AG04450 (cell line): ENCODE results near the gene TAF11L9. TPM values are rescaled to one million over a fixed set of nuclear protein-coding genes. Genes with fewer than 3 reads are reported as not detected.

Experiments
- polyA plus RNA-seq: library from polyadenylated mRNA; depleted of rRNA; stranded (reverse); fragments of >200 nt; gene quantifications from 2 replicates; pipeline ENCODE4 v1.2.3, GENCODE V29; 2011; rRNA removed
- small RNA-seq: library from RNA; depleted of rRNA; stranded (forward); fragments of <200 nt; gene quantifications from one replicate; pipeline ENCODE3, GENCODE V24; 2012; ENCODE audit warnings: low read depth; ENCODE audit not compliant: insufficient read length

The TAF11L9 gene
- polyA plus RNA-seq, 1 experiment, result not detected

Small RNA genes within 50 kb of the gene (small RNA-seq; reads per million reads assigned to genes)
- gene AC233724.3 (not detected), gene AC233724.4 (not detected), gene AC233724.6 (not detected), gene AC233724.7 (not detected)

Other genes with a start within 250 kb of the TAF11L9 start
- not detected in 2 replicates for gene TAF11L2, start 96.2 kb downstream of the TAF11L9 start, polyA plus RNA-seq
- gene TAF11L3, start 76.0 kb downstream of the TAF11L9 start, polyA plus RNA-seq, result not detected in 2 replicates
- not detected in 2 replicates for gene TAF11L4, start 72.6 kb downstream of the TAF11L9 start, polyA plus RNA-seq
- gene TAF11L5, start 69.2 kb downstream of the TAF11L9 start, polyA plus RNA-seq, result not detected in 2 replicates
- not detected in 2 replicates for gene TAF11L6, start 65.7 kb downstream of the TAF11L9 start, polyA plus RNA-seq
- not detected in 2 replicates for gene TAF11L7, start 8.6 kb downstream of the TAF11L9 start, polyA plus RNA-seq
- not detected in 2 replicates for gene TAF11L8, start 3.4 kb downstream of the TAF11L9 start, polyA plus RNA-seq
- gene TAF11L10, start 3.4 kb upstream of the TAF11L9 start, polyA plus RNA-seq, result not detected in 2 replicates
- not detected in 2 replicates for gene TAF11L11, start 9.8 kb upstream of the TAF11L9 start, polyA plus RNA-seq
- not detected in 2 replicates for gene TAF11L12, start 16.0 kb upstream of the TAF11L9 start, polyA plus RNA-seq
- gene TAF11L13, start 37.7 kb upstream of the TAF11L9 start, polyA plus RNA-seq, result not detected in 2 replicates
- not detected in 2 replicates for gene TAF11L14, start 40.1 kb upstream of the TAF11L9 start, polyA plus RNA-seq